Caco-2 (cell line): ENCODE data around the gene IGSF10. TPM values are rescaled to one million over a fixed set of nuclear protein-coding genes. Genes with fewer than 3 reads are reported as not detected.

ENCODE experiments used
- BruUV-seq: library from RNA; stranded (reverse); fragments of 400-500 nt; replicated peaks from 2 replicates; lab custom pipeline; 2021; lab: Mats Ljungman, UMichigan
- CTCF ChIA-PET: fragments of 300-600 bp; sonication (Branson Sonifier 250); formaldehyde crosslinking; loops from one replicate; lab custom pipeline; 2022; ENCODE audit warnings: antibody characterized with exemption; lab: Charles Lee
- POLR2A ChIA-PET: fragments of 300-600 bp; sonication (Branson Sonifier 250); formaldehyde crosslinking; loops from one replicate; lab custom pipeline; 2022; ENCODE audit warnings: antibody characterized with exemption; lab: Charles Lee
- DNase-seq, 2 experiments: peaks; one replicate each; pipeline versions ENCODE4 v3.0.0 to v3.0.0-alpha.2; 2020 to 2022
- H3K27me3 ChIP-seq: replicated peaks from 2 replicates; pipeline ENCODE4 v1.6.0; 2011; ENCODE audit warnings: low read length; ENCODE audit not compliant: control insufficient read depth, insufficient read depth
- H3K36me3 ChIP-seq: 2 replicates; pipeline ENCODE4 v1.5.1; 2011; ENCODE audit warnings: low read length; ENCODE audit not compliant: control insufficient read depth, insufficient read depth
- H3K4me1 ChIP-seq: fragments of 250-450 bp; sonication (Bioruptor Pico); 2 replicates; pipeline ENCODE4 v1.5.1; 2020; ENCODE audit warnings: mild to moderate bottlenecking
- H3K4me3 ChIP-seq: 2 replicates; pipeline ENCODE4 v1.5.1; 2011; ENCODE audit warnings: low read depth, mild to moderate bottlenecking, control low read depth, low read length
- H3K9me3 ChIP-seq: fragments of 250-450 bp; sonication (Bioruptor Pico); 2 replicates; pipeline ENCODE4 v1.5.1; 2020; ENCODE audit warnings: mild to moderate bottlenecking, moderate library complexity
- H3K27ac Mint-ChIP-seq: one replicate; pipeline ENCODE4 v1.8.0; 2022; ENCODE audit warnings: mixed read lengths; ENCODE audit not compliant: unreplicated experiment
- H3K27me3 Mint-ChIP-seq: one replicate; pipeline ENCODE4 v1.8.0; 2022; ENCODE audit warnings: mixed read lengths; ENCODE audit not compliant: insufficient read depth, unreplicated experiment
- H3K36me3 Mint-ChIP-seq: one replicate; pipeline ENCODE4 v1.8.0; 2022; ENCODE audit warnings: mild to moderate bottlenecking, mixed read lengths; ENCODE audit not compliant: insufficient read depth, unreplicated experiment
- H3K4me1 Mint-ChIP-seq: one replicate; pipeline ENCODE4 v1.8.0; 2022; ENCODE audit warnings: low read depth, mixed read lengths; ENCODE audit not compliant: unreplicated experiment
- H3K4me3 Mint-ChIP-seq: one replicate; pipeline ENCODE4 v1.8.0; 2022; ENCODE audit warnings: mild to moderate bottlenecking, moderate library complexity, mixed read lengths; ENCODE audit not compliant: unreplicated experiment
- H3K9me3 Mint-ChIP-seq: one replicate; pipeline ENCODE4 v1.8.0; 2022; ENCODE audit warnings: mixed read lengths; ENCODE audit not compliant: unreplicated experiment
- CTCF ChIP-seq, 2 experiments: fragments of 200-600 bp in 1 of 2; IDR thresholded peaks; 1 replicate in 1 of 2; 2 replicates in 1 of 2; pipeline versions ENCODE4 v1.5.1 to v1.8.0; 2011 to 2022; ENCODE audit warnings: antibody characterized with exemption in 1 of 2, control low read depth in 1 of 2, inconsistent platforms in 1 of 2, low read depth in 1 of 2, low read length in 1 of 2, mild to moderate bottlenecking in 1 of 2, moderate library complexity in 1 of 2; ENCODE audit not compliant: insufficient read depth in 1 of 2, severe bottlenecking in 1 of 2, unreplicated experiment in 1 of 2
- intact Hi-C: fragments of 100-400 bp; cut with micrococcal nuclease; formaldehyde crosslinking; loops from one replicate; pipeline ENCODE4 v1.10.0; 2022; ENCODE audit not compliant: unreplicated experiment
- total RNA-seq: library from RNA; stranded (reverse); gene quantifications from 2 replicates; pipeline ENCODE4 v1.2.3, GENCODE V29; 2022

IGSF10 gene
- total RNA-seq, 1 experiment from 2014 or later: 2.6 TPM

- H3K27me3 ChIP-seq: no peaks in the 10 kb centered on the region
- DNase-seq: no peak
- Mint-ChIP-seq H3K9me3 (peaks cover 7% of the 10 kb centered on the region), H3K27ac (no peak overlapping the region), H3K4me1 (no peaks in the 10 kb centered on the region), H3K27me3 (no peaks in the 10 kb centered on the region), H3K36me3 (no peaks in the 10 kb centered on the region), H3K4me3 (no peak overlapping the region)
- H3K4me3 ChIP-seq: no peak overlapping the region
- TF ChIP-seq CTCF (IDR thresholded peaks at IDR 0.05; ENCODE audit: insufficient read depth in 1 of 2, low read depth in 1 of 2, low read length in 1 of 2, severe bottlenecking in 1 of 2, unreplicated experiment in 1 of 2): no peak
- H3K4me1 ChIP-seq: no peaks in the 10 kb centered on the region
- ChIA-PET POLR2A (no interaction called here), CTCF (no interaction called here)
- no peaks in the 10 kb centered on the region for H3K9me3 ChIP-seq
- intact Hi-C loops: no loop called here
- BruUV-seq: no TSS peak
- no peaks in the 10 kb centered on the region for H3K36me3 ChIP-seq
Measured at GRCh38 chr3:151503074-151503473, 42.2 kb upstream of the IGSF10 start.

- no peaks in the 10 kb centered on the region for H3K4me1 Mint-ChIP-seq
- H3K9me3 Mint-ChIP-seq: peaks cover 7% of the 10 kb centered on the region
- H3K36me3 ChIP-seq: no peaks in the 10 kb centered on the region
- BruUV-seq: no TSS peak
- no peak overlapping the region for H3K4me3 ChIP-seq
- H3K27ac Mint-ChIP-seq: no peak overlapping the region
- no peaks in the 10 kb centered on the region for H3K4me1 ChIP-seq
- H3K36me3 Mint-ChIP-seq: no peaks in the 10 kb centered on the region
- H3K9me3 ChIP-seq: no peaks in the 10 kb centered on the region
- no peak overlapping the region for H3K4me3 Mint-ChIP-seq
- DNase-seq: no peak
- H3K27me3 ChIP-seq: no peaks in the 10 kb centered on the region
- intact Hi-C loops: no loop called here
- H3K27me3 Mint-ChIP-seq: no peaks in the 10 kb centered on the region
- ChIA-PET POLR2A (no interaction called here), CTCF (no interaction called here)
- no peak for TF ChIP-seq CTCF (IDR thresholded peaks at IDR 0.05; ENCODE audit: insufficient read depth in 1 of 2, low read depth in 1 of 2, low read length in 1 of 2, severe bottlenecking in 1 of 2, unreplicated experiment in 1 of 2)
Measured at GRCh38 chr3:151501923-151502632, 41.2 kb upstream of the IGSF10 start.

- ChIA-PET POLR2A (no interaction called here), CTCF (no interaction called here)
- Mint-ChIP-seq H3K9me3 (peaks cover 7% of the 10 kb centered on the region), H3K27ac (no peak overlapping the region), H3K4me1 (no peaks in the 10 kb centered on the region), H3K4me3 (no peak overlapping the region), H3K36me3 (no peaks in the 10 kb centered on the region), H3K27me3 (no peaks in the 10 kb centered on the region)
- no peaks in the 10 kb centered on the region for H3K36me3 ChIP-seq
- intact Hi-C loops: no loop called here
- H3K4me3 ChIP-seq: no peak overlapping the region
- DNase-seq: no peak
- H3K27me3 ChIP-seq: no peaks in the 10 kb centered on the region
- TF ChIP-seq CTCF (IDR thresholded peaks at IDR 0.05; ENCODE audit: insufficient read depth in 1 of 2, low read depth in 1 of 2, low read length in 1 of 2, severe bottlenecking in 1 of 2, unreplicated experiment in 1 of 2): no peak
- BruUV-seq: no TSS peak
- H3K9me3 ChIP-seq: no peaks in the 10 kb centered on the region
- no peaks in the 10 kb centered on the region for H3K4me1 ChIP-seq
Measured at GRCh38 chr3:151501171-151501922, 40.5 kb upstream of the IGSF10 start.
